K562 (cell line): ENCODE measurements around the gene TINAGL1. TPM values are rescaled to one million over a fixed set of nuclear protein-coding genes. Genes with fewer than 3 reads are reported as not detected.
A peak's percentile ranks its signal among the peaks of the same experiment; 100 is the strongest.

Source experiments
- ATAC-seq: fragments of 200-7000 bp; cut with Tn5 transposase; 3 replicates; pipeline ENCODE4 v1.9.1; 2020; ENCODE audit warnings: moderate library complexity
- BruUV-seq: library from RNA; stranded (reverse); fragments of 400-500 nt; replicated peaks from 2 replicates; lab custom pipeline; 2021; lab: Mats Ljungman, UMichigan
- CTCF ChIA-PET: fragments of 300-600 bp; formaldehyde crosslinking; extraction: SDS; loops from one replicate; lab custom pipeline; 2021; ENCODE audit warnings: low intra/inter-chr PET ratio; lab: Yijun Ruan, JAX
- POLR2A ChIA-PET: fragments of 300-600, 350-650 bp; sonication (Branson Sonifier 250); formaldehyde crosslinking; extraction: SDS; loops from one replicate; lab custom pipeline; 2021; ENCODE audit warnings: antibody characterized with exemption, inconsistent platforms; lab: Yijun Ruan, JAX
- DNase-seq, 4 experiments: peaks; one replicate each; pipeline versions ENCODE4 v3.0.0 to v3.0.0-alpha.2; 2011 to 2018; ENCODE audit warnings: low spot score in 3 of 4, mixed read lengths in 3 of 4; ENCODE audit errors: extremely low read depth in 1 of 4
- FAIRE-seq: peaks from 2 replicates; lab custom pipeline; 2011; peaks lifted over from hg19 to GRCh38; lab: Jason Lieb, UNC
- H2AFZ ChIP-seq: 2 replicates; pipeline ENCODE4 v1.6.0; 2011; ENCODE audit warnings: low read depth, low read length, control low read depth, inconsistent platforms
- H3K27ac ChIP-seq: fragments of 200-600 bp; 3 replicates; pipeline ENCODE4 v1.8.0; 2011; ENCODE audit warnings: low read depth, mild to moderate bottlenecking, control low read depth, inconsistent platforms, low read length, moderate library complexity, mixed read lengths; ENCODE audit errors: extremely low read depth
- H3K27me3 ChIP-seq, 2 experiments: fragments of 300-600 bp in 1 of 2; 2 replicates in 1 of 2; 3 replicates in 1 of 2; pipeline versions ENCODE4 v1.6.0 to v1.8.0; 2011; ENCODE audit warnings: inconsistent platforms in 2 of 2, low read length in 2 of 2, mild to moderate bottlenecking in 1 of 2, mixed read lengths in 1 of 2, moderate library complexity in 1 of 2; ENCODE audit not compliant: control insufficient read depth in 2 of 2, insufficient read depth in 2 of 2
- H3K36me3 ChIP-seq: fragments of 300-600 bp; 3 replicates; pipeline ENCODE4 v1.8.0; 2011; ENCODE audit warnings: mild to moderate bottlenecking, low read length, inconsistent platforms; ENCODE audit not compliant: control insufficient read depth, insufficient read depth
- H3K4me1 ChIP-seq, 2 experiments: fragments of 200-600 bp in 1 of 2; replicated peaks in 1 of 2; 2 replicates in 1 of 2; 3 replicates in 1 of 2; pipeline versions ENCODE4 v1.5.1 to v1.8.0; 2011; ENCODE audit warnings: inconsistent platforms in 2 of 2, low read length in 2 of 2, mild to moderate bottlenecking in 1 of 2, mixed read lengths in 1 of 2, moderate library complexity in 1 of 2; ENCODE audit not compliant: control insufficient read depth in 2 of 2, insufficient read depth in 2 of 2
- H3K4me2 ChIP-seq: 2 replicates; pipeline ENCODE4 v1.6.1; 2011; ENCODE audit warnings: low read length, control low read depth, inconsistent platforms, mixed read lengths; ENCODE audit not compliant: insufficient read depth
- H3K4me3 ChIP-seq: fragments of 200-600 bp; sonication (generic), shearing (Covaris generic); 2 replicates; pipeline ENCODE4 v1.5.1; 2016; ENCODE audit warnings: control low read depth, inconsistent platforms
- H3K79me2 ChIP-seq: fragments of 200-600 bp; 3 replicates; pipeline ENCODE4 v1.8.0; 2011; ENCODE audit warnings: low read length, inconsistent platforms; ENCODE audit not compliant: control insufficient read depth, insufficient read depth
- H3K9ac ChIP-seq, 2 experiments: 2 replicates each; pipeline versions ENCODE4 v1.6.0 to v1.6.1; 2011; ENCODE audit warnings: low read depth in 2 of 2, low read length in 2 of 2, control low read depth in 1 of 2, inconsistent platforms in 1 of 2, mild to moderate bottlenecking in 1 of 2, mixed read lengths in 1 of 2; ENCODE audit not compliant: insufficient read depth in 1 of 2
- H3K9me1 ChIP-seq: one replicate; pipeline ENCODE4 v1.6.0; 2011; ENCODE audit warnings: inconsistent platforms, mild to moderate bottlenecking, low read length, moderate library complexity; ENCODE audit not compliant: control insufficient read depth, insufficient read depth
- H3K9me3 ChIP-seq: replicated peaks from 2 replicates; pipeline ENCODE4 v1.5.1; 2011; ENCODE audit warnings: low read depth, low read length, inconsistent platforms; ENCODE audit not compliant: control insufficient read depth, insufficient read depth
- H4K20me1 ChIP-seq: replicated peaks from 2 replicates; pipeline ENCODE4 v1.6.1; 2011; ENCODE audit warnings: low read length, inconsistent platforms, mixed read lengths; ENCODE audit not compliant: control insufficient read depth, insufficient read depth
- USF1 ChIP-seq: sonication (generic); formaldehyde crosslinking; IDR thresholded peaks from 2 replicates; pipeline ENCODE4 v1.9.0; 2022; ENCODE audit warnings: mild to moderate bottlenecking, missing genetic modification reagents
- ZKSCAN1 ChIP-seq: fragments of 150-350 bp; IDR thresholded peaks from 2 replicates; pipeline ENCODE4 v1.6.1; 2016; ENCODE audit warnings: low read depth, low read length
- ZNF146 ChIP-seq: IDR thresholded peaks from one replicate; pipeline ENCODE4 v1.6.1; 2018; ENCODE audit warnings: missing compliant biosample characterization; ENCODE audit not compliant: unreplicated experiment
- ZNF274 ChIP-seq: IDR thresholded peaks from 2 replicates; pipeline ENCODE4 v1.6.1; 2011; ENCODE audit warnings: low read depth, mild to moderate bottlenecking, low read length, moderate library complexity, borderline replicate concordance
- WGBS: fragments of 100-300 bp; shearing (Covaris generic); methylation state at CpG from one replicate; pipeline ENCODE4 v1.1.6; 2016; ENCODE audit warnings: low coverage, mixed read lengths; ENCODE audit not compliant: insufficient coverage; ENCODE audit errors: missing lambda C conversion rate; 5-methylcytosine and 5-hydroxymethylcytosine counted together
- in situ Hi-C: fragments of 300-500 bp; cut with MboI; formaldehyde crosslinking; loops from 4 replicates; pipeline ENCODE4 v1.15.0; 2018; ENCODE audit warnings: inconsistent platforms, mixed read lengths
- intact Hi-C: fragments of 100-400 bp; cut with micrococcal nuclease; formaldehyde crosslinking; loops from 2 replicates; pipeline ENCODE4 v1.14.2; 2022
- polyA plus RNA-seq, 8 experiments: library from polyadenylated mRNA; depleted of rRNA in 4 of 8; stranded (reverse) in 5 of 8; unstranded in 3 of 8; fragments of >200 nt; fragmentation: Nextera tagmentation in 2 of 8; fragmentation: Illumina TruSeq in 1 of 8; extraction: Ambion mirVana in 2 of 8; extraction: Trizol in 1 of 8; gene quantifications; 2 replicates each; pipeline versions ENCODE4 v1.2.1 to v1.2.3, GENCODE V29; 2011 to 2014; ENCODE audit warnings: inconsistent platforms in 1 of 8, missing spikeins in 1 of 8
- total RNA-seq, 7 experiments: library from RNA; depleted of rRNA in 6 of 7; stranded (reverse); fragments of >200 nt in 6 of 7; fragmentation: Illumina TruSeq in 2 of 7; extraction: Trizol in 2 of 7; gene quantifications; 2 replicates each; pipeline versions ENCODE4 v1.2.1 to v1.2.3, GENCODE V29; 2011 to 2021; ENCODE audit warnings: low replicate concordance in 1 of 7
- TF ChIP-seq, protein P1 (sequence below): sonication (generic); formaldehyde crosslinking; IDR thresholded peaks from 2 replicates; pipeline ENCODE4 v1.8.0; 2022; ENCODE audit warnings: missing genetic modification reagents, mild to moderate bottlenecking, moderate library complexity, borderline replicate concordance

TINAGL1 gene
- total and polyA plus RNA-seq, 9 of the 15 experiments (the other 6 are each of a cell fraction or from before 2014, with no cell fraction given): 0.04 to 1.2 (median 0.07) TPM; not detected in 4

DNA sequence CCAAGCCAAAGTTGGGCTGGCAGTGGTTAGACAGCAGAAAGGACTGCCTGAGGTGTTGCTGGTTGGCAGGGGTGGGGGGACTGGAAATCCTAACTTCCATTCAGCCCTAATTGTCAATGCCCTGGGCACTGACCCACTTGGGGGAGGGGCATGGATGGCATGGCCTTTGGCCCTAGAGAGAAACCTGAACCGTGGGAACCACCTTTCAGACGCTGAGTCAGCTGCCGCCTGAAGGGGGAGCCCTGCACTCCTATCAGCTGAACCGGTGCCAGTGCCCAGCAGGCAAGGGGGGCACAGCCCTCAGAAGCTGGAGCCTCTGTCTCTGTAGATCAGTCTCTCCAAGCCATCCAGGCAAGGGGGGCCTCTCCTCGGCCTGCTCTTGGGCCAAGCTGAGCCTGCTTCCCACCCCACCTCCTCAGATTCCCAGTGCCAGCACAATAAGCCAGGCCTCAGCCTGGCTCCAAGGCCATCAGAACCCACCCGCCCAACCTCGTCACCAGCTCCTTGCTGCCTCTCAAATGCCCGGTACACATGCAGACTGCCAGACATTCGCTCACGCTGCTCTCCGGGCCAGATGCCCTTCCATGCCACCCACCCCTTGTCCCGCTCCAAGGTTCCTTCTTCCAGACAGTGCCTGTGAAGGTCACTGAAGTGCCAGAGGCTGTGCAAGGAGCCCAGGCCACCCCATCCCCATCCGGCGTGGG lies 11.6 kb downstream of the TINAGL1 start (continued):
- TF ChIP-seq, protein P1, sequence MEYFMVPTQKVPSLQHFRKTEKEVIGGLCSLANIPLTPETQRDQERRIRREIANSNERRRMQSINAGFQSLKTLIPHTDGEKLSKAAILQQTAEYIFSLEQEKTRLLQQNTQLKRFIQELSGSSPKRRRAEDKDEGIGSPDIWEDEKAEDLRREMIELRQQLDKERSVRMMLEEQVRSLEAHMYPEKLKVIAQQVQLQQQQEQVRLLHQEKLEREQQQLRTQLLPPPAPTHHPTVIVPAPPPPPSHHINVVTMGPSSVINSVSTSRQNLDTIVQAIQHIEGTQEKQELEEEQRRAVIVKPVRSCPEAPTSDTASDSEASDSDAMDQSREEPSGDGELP (CRISPR knock-in tag): peak; percentile 76; the same call in 1 of the 2 replicates
- TF ChIP-seq ZKSCAN1 (no peak), ZNF146 (CRISPR knock-in tag) (no peak)

DNA sequence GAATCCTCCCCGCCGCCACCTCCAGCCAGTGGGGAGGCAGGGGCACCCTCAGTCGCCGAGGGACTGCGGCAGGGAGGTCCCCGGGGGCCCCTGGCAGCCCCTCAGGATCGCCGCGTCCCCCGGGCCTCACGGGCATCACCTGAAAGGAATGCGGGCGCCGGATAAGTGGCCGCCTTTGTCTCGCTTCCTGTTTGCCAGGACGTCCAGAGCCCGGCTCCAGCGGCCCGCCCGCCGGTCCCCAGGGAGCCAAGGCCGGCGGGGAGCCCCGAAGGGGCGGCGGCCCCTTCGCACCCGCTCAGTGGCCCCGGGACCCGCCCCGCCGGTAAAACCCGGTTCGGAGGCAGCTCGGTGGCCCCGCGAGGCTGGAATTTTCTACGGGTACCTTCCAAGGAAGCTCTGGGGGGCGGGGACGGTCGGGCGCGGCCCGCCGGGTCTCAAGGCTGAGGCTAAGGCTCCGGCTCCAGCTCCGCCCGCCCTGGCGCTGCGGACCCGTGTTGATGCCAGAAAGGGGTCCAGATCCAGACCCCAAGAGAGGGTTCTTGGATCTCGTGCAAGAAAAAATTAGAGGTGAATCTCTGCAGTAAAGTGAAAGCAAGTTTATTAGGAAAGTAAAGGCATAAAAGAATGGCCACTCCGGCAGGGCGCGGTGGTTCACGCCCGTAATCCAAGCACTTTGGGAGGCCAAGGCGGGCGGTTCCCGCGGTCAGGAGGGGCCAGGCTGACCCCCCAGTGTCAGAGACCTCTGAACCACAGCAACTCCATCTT lies 12.6 kb downstream of the TINAGL1 start:
- no peaks in the 10 kb centered on the region for H3K36me3 ChIP-seq
- 18% methylated on average over 60 of the region's 62 CpGs for WGBS
- H3K4me1 ChIP-seq: peaks cover 0 to 23% of the 10 kb centered on the region in 2 experiments; a peak in 2 of 5 replicates
- no peaks in the 10 kb centered on the region for H3K9me3 ChIP-seq
- no peak overlapping the region for H3K27ac ChIP-seq
- H3K9ac ChIP-seq: no peak overlapping the region
- no peak overlapping the region for H3K4me3 ChIP-seq
- no peak for FAIRE-seq
- peaks cover 8% of the 10 kb centered on the region for H4K20me1 ChIP-seq
- H3K4me2 ChIP-seq: no peak overlapping the region
- intact Hi-C loops: no loop called here
- BruUV-seq: no TSS peak
- no peak overlapping the region for H2AFZ ChIP-seq
- no peaks in the 10 kb centered on the region for H3K79me2 ChIP-seq
- no peaks in the 10 kb centered on the region for H3K9me1 ChIP-seq
- ATAC-seq: no peak
- POLR2A ChIA-PET: interaction anchor here (0.7 to 1.6 kb wide), 3 partner anchors 13 to 174 kb away, joined by 3 to 5 read pairs (median 3); partner anchors contain the start of gene TINAGL1
- in situ Hi-C loops: no loop called here
- CTCF ChIA-PET: interaction anchor here (0.6 kb wide), 1 partner anchor 32 kb away, joined by 3 read pairs; no protein-coding TSS in a partner anchor
- peak in 1 of 4 experiments; percentile 6 for DNase-seq
- peaks cover 30 to 62% of the 10 kb centered on the region in 2 experiments for H3K27me3 ChIP-seq
- TF ChIP-seq ZNF274: no peak
- no peak for TF ChIP-seq USF1 (CRISPR knock-in tag)
